Measurements from ENCODE around the gene TCP11. TPM values are rescaled to one million over a fixed set of nuclear protein-coding genes. Genes with fewer than 3 reads are reported as not detected.

The TCP11 gene
- total RNA-seq, 1 donor from 2014 or later, result not detected

DNA sequence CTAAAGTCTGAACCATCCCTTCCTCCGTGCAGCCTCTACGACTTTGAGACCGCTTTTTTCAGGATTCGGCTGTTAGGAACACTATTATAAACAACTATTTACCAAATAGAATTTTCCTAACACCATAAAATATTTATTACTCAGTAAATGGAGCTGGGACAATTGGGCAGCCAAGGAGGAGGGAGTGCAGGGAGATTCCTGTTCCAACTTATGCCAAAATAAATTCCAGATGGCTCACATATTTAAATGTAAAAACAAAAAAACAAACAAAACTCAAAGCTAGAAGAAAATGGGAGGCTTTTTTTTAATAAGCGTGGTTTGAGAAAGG lies 48.1 kb downstream of the TCP11 start:
- TF ChIP-seq, protein P1, sequence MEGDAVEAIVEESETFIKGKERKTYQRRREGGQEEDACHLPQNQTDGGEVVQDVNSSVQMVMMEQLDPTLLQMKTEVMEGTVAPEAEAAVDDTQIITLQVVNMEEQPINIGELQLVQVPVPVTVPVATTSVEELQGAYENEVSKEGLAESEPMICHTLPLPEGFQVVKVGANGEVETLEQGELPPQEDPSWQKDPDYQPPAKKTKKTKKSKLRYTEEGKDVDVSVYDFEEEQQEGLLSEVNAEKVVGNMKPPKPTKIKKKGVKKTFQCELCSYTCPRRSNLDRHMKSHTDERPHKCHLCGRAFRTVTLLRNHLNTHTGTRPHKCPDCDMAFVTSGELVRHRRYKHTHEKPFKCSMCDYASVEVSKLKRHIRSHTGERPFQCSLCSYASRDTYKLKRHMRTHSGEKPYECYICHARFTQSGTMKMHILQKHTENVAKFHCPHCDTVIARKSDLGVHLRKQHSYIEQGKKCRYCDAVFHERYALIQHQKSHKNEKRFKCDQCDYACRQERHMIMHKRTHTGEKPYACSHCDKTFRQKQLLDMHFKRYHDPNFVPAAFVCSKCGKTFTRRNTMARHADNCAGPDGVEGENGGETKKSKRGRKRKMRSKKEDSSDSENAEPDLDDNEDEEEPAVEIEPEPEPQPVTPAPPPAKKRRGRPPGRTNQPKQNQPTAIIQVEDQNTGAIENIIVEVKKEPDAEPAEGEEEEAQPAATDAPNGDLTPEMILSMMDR (IDR thresholded peaks at IDR 0.05), result no peak
- DNase-seq (no peak), ATAC-seq (no peak)
- Histone ChIP-seq H3K27me3 (ENCODE audit: low read depth) (no peaks in the 10 kb centered on the region), H3K4me3 (no peak overlapping the region), H3K27ac (peak overlapping the region; percentile 60), H3K9me3 (no peaks in the 10 kb centered on the region), H3K4me1 (peaks cover 37% of the 10 kb centered on the region), H3K36me3 (peaks cover 35% of the 10 kb centered on the region)
- intact Hi-C loops (cut with DNase I), result no loop called here

DNA sequence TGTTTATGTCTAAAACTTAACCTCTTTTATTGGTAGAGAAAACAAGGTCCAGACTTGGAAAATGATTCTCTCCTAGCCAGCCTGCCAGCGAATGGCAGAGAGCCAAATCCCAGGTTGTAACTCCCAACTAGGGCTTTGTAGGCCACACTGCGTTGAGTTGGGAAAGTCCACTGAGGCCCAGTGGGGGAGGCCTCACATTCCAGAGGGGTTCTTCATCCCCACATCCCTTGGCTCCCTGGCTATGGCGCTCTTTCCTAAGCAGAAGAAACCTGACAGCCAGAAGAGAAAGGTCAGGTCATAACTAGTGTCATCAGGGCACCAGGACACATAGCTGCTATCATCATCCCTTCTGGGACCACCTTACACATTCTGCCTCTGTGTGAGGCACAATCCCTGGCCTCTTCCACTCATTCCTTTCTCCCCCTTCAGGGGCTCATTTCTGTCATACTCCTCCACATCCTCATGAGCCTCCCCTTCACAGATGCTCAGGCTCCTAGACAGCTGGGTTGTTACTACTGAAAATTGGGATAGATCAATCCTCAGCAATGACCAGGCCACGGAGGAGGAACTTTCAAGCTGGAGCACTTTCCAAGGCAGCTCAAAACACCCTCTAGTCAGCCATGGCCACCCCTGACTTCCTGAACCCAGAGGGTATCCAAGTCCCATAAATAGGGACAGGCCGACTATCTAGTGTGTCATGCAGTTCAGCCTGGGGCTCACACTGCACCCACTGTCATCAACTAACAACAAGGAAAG lies 48.6 kb downstream of the TCP11 start:
- TF ChIP-seq, protein P1 (IDR thresholded peaks at IDR 0.05), result no peak
- DNase-seq (no peak), ATAC-seq (peak in 1 of 2 donors; percentile 32)
- H3K27me3 ChIP-seq (ENCODE audit: low read depth), result no peaks in the 10 kb centered on the region
- peaks cover 41% of the 10 kb centered on the region for H3K36me3 ChIP-seq
- peak overlapping the region; percentile 60 for H3K27ac ChIP-seq
- intact Hi-C loops (cut with DNase I), result no loop called here
- no peaks in the 10 kb centered on the region for H3K9me3 ChIP-seq
- H3K4me1 ChIP-seq, result peaks cover 37% of the 10 kb centered on the region
- no peak overlapping the region for H3K4me3 ChIP-seq

DNA sequence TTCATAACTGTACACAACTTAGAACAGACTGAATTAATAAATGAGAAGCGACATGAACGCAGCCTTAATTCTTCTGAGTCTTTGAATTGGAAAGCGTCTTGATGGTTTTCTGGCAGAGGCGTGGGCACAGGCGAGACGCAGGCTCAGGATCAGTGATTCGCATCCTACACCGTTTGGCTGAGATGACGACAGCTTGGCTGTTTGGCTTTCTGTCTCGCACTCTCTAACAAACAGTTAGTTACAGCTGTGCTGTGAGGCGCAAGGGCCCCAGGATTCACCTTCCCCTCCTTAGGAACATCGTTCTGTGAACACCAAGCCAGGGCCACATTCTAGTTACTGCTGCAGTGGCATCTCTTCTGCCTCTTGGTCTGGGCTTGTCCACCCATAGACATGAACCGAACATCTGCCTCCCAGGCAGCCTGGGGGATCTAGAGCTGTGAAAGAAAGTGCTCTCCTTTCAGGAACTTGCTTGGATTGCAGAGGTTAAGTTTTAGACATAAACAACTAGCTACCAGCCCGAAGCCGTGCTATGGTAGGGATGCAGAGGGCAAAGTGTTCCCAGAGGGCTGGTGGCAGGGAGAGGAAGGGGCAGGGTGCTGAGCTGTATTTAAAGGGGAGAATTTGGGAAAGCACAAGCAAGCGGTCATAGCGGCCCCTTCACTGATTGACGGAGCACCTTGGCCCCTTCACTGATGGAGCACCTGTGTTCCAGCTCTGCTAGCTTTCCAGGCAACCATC lies 49.6 kb downstream of the TCP11 start:
- DNase-seq, result no peak
- TF ChIP-seq, protein P1 (IDR thresholded peaks at IDR 0.05), result no peak
- Histone ChIP-seq H3K36me3 (peaks cover 51% of the 10 kb centered on the region), H3K27me3 (ENCODE audit: low read depth) (no peaks in the 10 kb centered on the region), H3K4me1 (peaks cover 34% of the 10 kb centered on the region), H3K4me3 (no peak overlapping the region), H3K27ac (no peak overlapping the region), H3K9me3 (no peaks in the 10 kb centered on the region)
- intact Hi-C loops (cut with DNase I), result no loop called here
- no peak for ATAC-seq

DNA sequence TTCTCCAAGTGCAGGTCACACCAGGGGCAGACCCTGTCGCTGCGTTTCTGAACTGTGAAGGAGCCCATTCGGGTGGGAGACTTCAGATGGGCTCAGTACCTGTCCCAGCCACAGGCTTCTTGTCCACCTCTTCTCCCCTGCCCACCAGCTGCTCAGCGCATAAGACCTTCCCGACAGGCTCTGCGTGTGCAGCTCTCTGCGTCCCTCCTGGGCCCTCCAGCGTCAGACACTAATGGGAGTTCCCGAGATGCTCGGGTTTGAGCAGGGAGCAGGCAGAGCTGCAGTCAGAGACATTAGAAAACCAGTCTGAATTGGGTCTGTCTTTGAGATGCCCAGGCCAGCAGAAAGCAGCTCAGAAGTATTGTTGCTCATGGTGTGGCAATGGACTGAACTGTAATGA lies 50.4 kb downstream of the TCP11 start:
- Histone ChIP-seq H3K27me3 (ENCODE audit: low read depth) (no peaks in the 10 kb centered on the region), H3K27ac (no peak overlapping the region), H3K4me3 (no peak overlapping the region), H3K4me1 (peaks cover 26% of the 10 kb centered on the region), H3K36me3 (peaks cover 59% of the 10 kb centered on the region), H3K9me3 (no peaks in the 10 kb centered on the region)
- TF ChIP-seq, protein P1 (IDR thresholded peaks at IDR 0.05), result no peak
- intact Hi-C loops (cut with DNase I), result no loop called here
- ATAC-seq (no peak), DNase-seq (no peak)

DNA sequence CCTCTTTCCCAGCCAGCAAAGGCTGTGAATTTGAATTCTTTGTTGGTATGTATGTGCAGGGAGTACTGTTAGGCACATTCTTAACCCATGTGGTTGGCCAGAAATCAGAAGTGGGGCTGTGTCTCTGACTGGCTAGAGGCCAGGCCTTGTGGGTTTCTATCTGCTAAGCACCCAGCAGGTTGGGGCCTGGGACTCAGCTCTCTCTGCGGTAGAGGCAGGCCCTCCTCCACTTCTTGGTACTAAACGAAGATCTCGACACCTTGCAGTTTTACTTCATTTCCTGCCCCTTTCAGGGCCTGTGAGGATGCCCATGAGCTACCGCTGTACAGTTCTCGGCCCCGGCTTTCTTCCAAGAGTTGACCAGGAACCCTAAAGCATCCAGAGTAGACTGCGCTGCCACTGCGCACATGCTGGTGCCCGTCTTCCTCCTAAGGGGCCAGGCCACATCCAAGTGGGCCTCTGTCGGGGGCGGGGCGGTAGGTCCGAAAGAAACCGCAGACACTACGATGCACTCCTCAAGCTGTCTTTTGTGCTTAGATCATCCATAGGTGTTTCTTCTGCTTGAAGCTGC lies 51.1 kb downstream of the TCP11 start:
- Histone ChIP-seq H3K4me1 (peaks cover 25% of the 10 kb centered on the region), H3K9me3 (no peaks in the 10 kb centered on the region), H3K27ac (no peak overlapping the region), H3K4me3 (no peak overlapping the region), H3K27me3 (ENCODE audit: low read depth) (no peaks in the 10 kb centered on the region), H3K36me3 (peaks cover 66% of the 10 kb centered on the region)
- DNase-seq (no peak), ATAC-seq (no peak)
- TF ChIP-seq, protein P1 (IDR thresholded peaks at IDR 0.05), result no peak
- intact Hi-C loops (cut with DNase I), result no loop called here
